Stimulated activated CD8-positive, alpha-beta memory T cell treated with anti-CD3 and anti-CD28 coated beads, Interleukin-4, amount 100 ng/mL, for 4 hours (primary cell): ENCODE data around the gene ICAM1.

Experiments
- DNase-seq, 2 donors: peaks; one replicate each; pipeline ENCODE4 v3.0.0-alpha.2; 2020; ENCODE audit warnings: low read depth in 2 of 2, low spot score in 1 of 2

Gene ICAM1

GRCh38 chr19:10321417-10321797 lies 50.5 kb downstream of the ICAM1 start:
- no peak for DNase-seq

- DNase-seq, result no peak
Measured at GRCh38 chr19:10321874-10322835, 51.2 kb downstream of the ICAM1 start.

- DNase-seq, result no peak
Measured at GRCh38 chr19:10325732-10326131, 54.8 kb downstream of the ICAM1 start.

GRCh38 chr19:10327793-10328192 lies 56.9 kb downstream of the ICAM1 start:
- DNase-seq, result no peak

- DNase-seq, result no peak
Measured at GRCh38 chr19:10328558-10329429, 57.9 kb downstream of the ICAM1 start.

GRCh38 chr19:10329555-10329954 lies 58.6 kb downstream of the ICAM1 start:
- DNase-seq, result no peak

- no peak for DNase-seq
Measured at GRCh38 chr19:10332158-10332964, 61.4 kb downstream of the ICAM1 start.

- DNase-seq, result peak; percentile 93 to 97
Measured at GRCh38 chr19:10332965-10333757, 62.2 kb downstream of the ICAM1 start, which contains the start of gene RAVER1. Gene RAVER1, minus strand, starts transcription at chr19:10333529. Its CDS starts 22 bp downstream, at chr19:10333507.

GRCh38 chr19:10333758-10334587 lies 63.1 kb downstream of the ICAM1 start:
- no peak for DNase-seq

- no peak for DNase-seq
Measured at GRCh38 chr19:10334588-10335351, 63.9 kb downstream of the ICAM1 start.

GRCh38 chr19:10335352-10335985 lies 64.5 kb downstream of the ICAM1 start:
- no peak for DNase-seq
